ENCODE measurements around the gene FAM234B.
"Not testable (repeated sequence)": the region's sequence is repeated elsewhere in the genome, so short reads cannot be mapped to it uniquely, and the experiment has no call there.

FAM234B gene

GRCh38 chr12:13041224-13041623, 3.0 kb upstream of the FAM234B start:
- DNase-seq (ENCODE audit: low spot score): no peak
- Histone ChIP-seq H3K27ac (no peak overlapping the region), H3K4me3 (no peak overlapping the region)
- no peak for TF ChIP-seq CTCF (IDR thresholded peaks at IDR 0.05)

- Histone ChIP-seq H3K27ac (no peak overlapping the region), H3K4me3 (no peak overlapping the region)
- no peak for TF ChIP-seq CTCF (IDR thresholded peaks at IDR 0.05)
- no peak for DNase-seq (ENCODE audit: low spot score)
Observed at GRCh38 chr12:13042666-13043230, 1.4 kb upstream of the FAM234B start.

- TF ChIP-seq CTCF (IDR thresholded peaks at IDR 0.05): no peak
- DNase-seq (ENCODE audit: low spot score): no peak
- H3K4me3 ChIP-seq: peak overlapping the region; percentile 86
- no peak overlapping the region for H3K27ac ChIP-seq
Observed at GRCh38 chr12:13044906-13045299, 722 bp downstream of the FAM234B start.

GRCh38 chr12:13045816-13046215, 1.6 kb downstream of the FAM234B start:
- no peak for TF ChIP-seq CTCF (IDR thresholded peaks at IDR 0.05)
- DNase-seq (ENCODE audit: low spot score): no peak
- Histone ChIP-seq H3K27ac (no peak overlapping the region), H3K4me3 (no peak overlapping the region)

- Histone ChIP-seq H3K27ac (no peak overlapping the region), H3K4me3 (no peak overlapping the region)
- no peak for DNase-seq (ENCODE audit: low spot score)
- TF ChIP-seq CTCF (IDR thresholded peaks at IDR 0.05): no peak
Observed at GRCh38 chr12:13046964-13047363, 2.8 kb downstream of the FAM234B start.

- TF ChIP-seq CTCF (IDR thresholded peaks at IDR 0.05): no peak
- no peak for DNase-seq (ENCODE audit: low spot score)
- Histone ChIP-seq H3K4me3 (no peak overlapping the region), H3K27ac (no peak overlapping the region)
Observed at GRCh38 chr12:13049816-13050215, 5.6 kb downstream of the FAM234B start.

GRCh38 chr12:13052421-13052820, 8.2 kb downstream of the FAM234B start:
- no peak for TF ChIP-seq CTCF (IDR thresholded peaks at IDR 0.05)
- Histone ChIP-seq H3K4me3 (no peak overlapping the region), H3K27ac (no peak overlapping the region)
- DNase-seq (ENCODE audit: low spot score): no peak

GRCh38 chr12:13053617-13054016, 9.4 kb downstream of the FAM234B start:
- DNase-seq (ENCODE audit: low spot score); H3K27ac ChIP-seq; H3K4me3 ChIP-seq: not testable (repeated sequence)
